Transverse colon (tissue), 4 donors: Measurements from ENCODE around the gene THBS4. TPM values are rescaled to one million over a fixed set of nuclear protein-coding genes. Genes with fewer than 3 reads are reported as not detected.

Source experiments
- DNase-seq: peaks from one replicate; pipeline ENCODE4 v3.0.0-alpha.2; 2019
- H3K27ac ChIP-seq, 4 donors: fragments of 200-600 bp; sonication (generic); 2 replicates each; pipeline ENCODE4 v1.5.1; 2016 to 2018; ENCODE audit warnings: inconsistent platforms in 4 of 4
- H3K27me3 ChIP-seq: fragments of 200-600 bp; sonication (generic); 2 replicates; pipeline ENCODE4 v1.5.1; 2017; ENCODE audit warnings: inconsistent platforms
- H3K36me3 ChIP-seq, 4 donors: fragments of 200-600 bp; sonication (generic); 2 replicates each; pipeline ENCODE4 v1.5.1; 2017 to 2019; ENCODE audit warnings: inconsistent platforms in 4 of 4
- H3K4me1 ChIP-seq, 4 donors: fragments of 200-600 bp; sonication (generic); 2 replicates each; pipeline ENCODE4 v1.5.1; 2017 to 2020; ENCODE audit warnings: inconsistent platforms in 4 of 4
- H3K4me3 ChIP-seq, 4 donors: fragments of 200-600 bp; sonication (generic); 1 replicate in 1 of 4; 2 replicates in 3 of 4; pipeline versions ENCODE4 v1.5.1 to v1.6.1; 2017 to 2019; ENCODE audit warnings: inconsistent platforms in 4 of 4
- H3K9me3 ChIP-seq, 2 donors: fragments of 200-600 bp; sonication (generic); 2 replicates each; pipeline ENCODE4 v1.5.1; 2017 to 2019; ENCODE audit warnings: inconsistent platforms in 2 of 2
- EP300 ChIP-seq: sonication (generic); formaldehyde crosslinking; IDR thresholded peaks from one replicate; pipeline ENCODE4 v1.6.1; 2017; ENCODE audit warnings: antibody characterized with exemption, low read depth
- POLR2A ChIP-seq: fragments of 450-650 bp; IDR thresholded peaks from one replicate; pipeline ENCODE4 v1.6.1; 2016; ENCODE audit warnings: antibody characterized with exemption, mild to moderate bottlenecking, moderate library complexity
- POLR2AphosphoS5 ChIP-seq, 3 donors: sonication (generic); formaldehyde crosslinking; IDR thresholded peaks; one replicate each; pipeline ENCODE4 v1.6.1; 2016; ENCODE audit warnings: antibody characterized with exemption in 3 of 3
- WGBS, 2 donors: methylation state at CpG; one replicate each; pipeline ENCODE4 v1.1.5; 2018; ENCODE audit warnings: low coverage in 1 of 2; 5-methylcytosine and 5-hydroxymethylcytosine counted together
- in situ Hi-C, 4 donors: fragments of 200-750 bp; cut with MboI; loops; one replicate each; pipeline versions ENCODE4 v1.15.0 to v1.15.1; 2017; ENCODE audit warnings: low sequenced_read_pairs in 3 of 4, low pct_ligation_motif_present in 1 of 4, low pct_unique_long_range_greater_than_20kb in 1 of 4
- intact Hi-C: fragments of 100-400 bp; cut with DNase I; formaldehyde crosslinking; loops from one replicate; pipeline ENCODE4 v1.15.1; 2023; ENCODE audit warnings: low total_unique reads
- total RNA-seq, 4 donors: library from RNA; depleted of rRNA; stranded (reverse); fragments of >200 nt; gene quantifications; one replicate each; pipeline ENCODE4 v1.1.0, GENCODE V29; 2016
- TF ChIP-seq, protein P1 (sequence below), 5 experiments: fragments of 200-600 bp in 3 of 5; fragments of 450-650 bp in 2 of 5; sonication (generic) in 3 of 5; IDR thresholded peaks; 1 replicate in 2 of 5; 2 replicates in 3 of 5; pipeline ENCODE4 v1.5.1; 2016 to 2017; ENCODE audit warnings: antibody characterized with exemption in 5 of 5, inconsistent platforms in 3 of 5, mild to moderate bottlenecking in 2 of 5, moderate library complexity in 1 of 5

The THBS4 gene
- total RNA-seq, 4 donors from 2014 or later: 5.3 to 116 (median 9.1) TPM

- Histone ChIP-seq H3K9me3 (no peaks in the 10 kb centered on the region), H3K4me1 (no peaks in the 10 kb centered on the region), H3K4me3 (no peak overlapping the region), H3K27ac (no peak overlapping the region), H3K27me3 (no peaks in the 10 kb centered on the region), H3K36me3 (no peaks in the 10 kb centered on the region)
- TF ChIP-seq POLR2A: no peak
- no peak for TF ChIP-seq EP300
- no peak for DNase-seq
- intact Hi-C loops (no loop called here), in situ Hi-C loops (no loop called here)
- 80 to 86% methylated on average over 5 of the region's 5 CpGs for WGBS, 2 donors
Measured at GRCh38 chr5:80010754-80011392, 24.3 kb upstream of the THBS4 start.

DNA sequence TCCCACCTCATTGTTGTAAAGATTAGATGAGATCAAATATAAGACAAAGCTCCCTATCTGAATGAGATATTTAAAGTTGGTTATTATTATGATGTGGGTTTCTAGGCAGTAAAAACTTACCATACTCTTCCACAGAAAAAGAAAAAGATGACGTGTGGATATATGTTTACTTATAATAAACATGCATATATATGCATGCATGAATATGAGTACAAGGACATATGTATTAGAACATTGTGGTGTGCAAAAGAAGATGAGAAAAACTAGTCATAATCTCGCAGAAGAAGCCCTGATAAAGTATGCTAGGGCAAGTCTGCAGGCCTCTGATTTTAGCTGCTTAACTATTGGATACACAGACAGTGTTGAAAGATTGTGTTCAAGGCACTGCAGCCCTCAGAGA lies 10.1 kb upstream of the THBS4 start:
- no peaks in the 10 kb centered on the region for H3K36me3 ChIP-seq
- H3K4me1 ChIP-seq: no peaks in the 10 kb centered on the region
- no peak overlapping the region for H3K4me3 ChIP-seq
- intact Hi-C loops (loop anchor here (10.0 kb wide), 1 partner anchor 320 kb away; no protein-coding TSS in a partner anchor), in situ Hi-C loops (no loop called here)
- H3K27ac ChIP-seq: no peak overlapping the region
- WGBS, 2 donors: 77 to 80% methylated on average over 2 of the region's 2 CpGs
- peaks cover 4% of the 10 kb centered on the region for H3K27me3 ChIP-seq
- no peak for DNase-seq
- no peaks in the 10 kb centered on the region for H3K9me3 ChIP-seq
- no peak for TF ChIP-seq EP300
- no peak for TF ChIP-seq POLR2A
- TF ChIP-seq POLR2AphosphoS5 (IDR thresholded peaks at IDR 0.05): no peak
- TF ChIP-seq, protein P1, sequence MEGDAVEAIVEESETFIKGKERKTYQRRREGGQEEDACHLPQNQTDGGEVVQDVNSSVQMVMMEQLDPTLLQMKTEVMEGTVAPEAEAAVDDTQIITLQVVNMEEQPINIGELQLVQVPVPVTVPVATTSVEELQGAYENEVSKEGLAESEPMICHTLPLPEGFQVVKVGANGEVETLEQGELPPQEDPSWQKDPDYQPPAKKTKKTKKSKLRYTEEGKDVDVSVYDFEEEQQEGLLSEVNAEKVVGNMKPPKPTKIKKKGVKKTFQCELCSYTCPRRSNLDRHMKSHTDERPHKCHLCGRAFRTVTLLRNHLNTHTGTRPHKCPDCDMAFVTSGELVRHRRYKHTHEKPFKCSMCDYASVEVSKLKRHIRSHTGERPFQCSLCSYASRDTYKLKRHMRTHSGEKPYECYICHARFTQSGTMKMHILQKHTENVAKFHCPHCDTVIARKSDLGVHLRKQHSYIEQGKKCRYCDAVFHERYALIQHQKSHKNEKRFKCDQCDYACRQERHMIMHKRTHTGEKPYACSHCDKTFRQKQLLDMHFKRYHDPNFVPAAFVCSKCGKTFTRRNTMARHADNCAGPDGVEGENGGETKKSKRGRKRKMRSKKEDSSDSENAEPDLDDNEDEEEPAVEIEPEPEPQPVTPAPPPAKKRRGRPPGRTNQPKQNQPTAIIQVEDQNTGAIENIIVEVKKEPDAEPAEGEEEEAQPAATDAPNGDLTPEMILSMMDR (IDR thresholded peaks at IDR 0.05): no peak

- Histone ChIP-seq H3K27me3 (peaks cover under 1% of the 10 kb centered on the region), H3K4me3 (no peak overlapping the region), H3K27ac (no peak overlapping the region), H3K4me1 (no peaks in the 10 kb centered on the region), H3K9me3 (no peaks in the 10 kb centered on the region), H3K36me3 (no peaks in the 10 kb centered on the region)
- DNase-seq: no peak
- no peak for TF ChIP-seq POLR2AphosphoS5 (IDR thresholded peaks at IDR 0.05)
- TF ChIP-seq, protein P1 (IDR thresholded peaks at IDR 0.05): no peak
- TF ChIP-seq POLR2A: no peak
- no peak for TF ChIP-seq EP300
- intact Hi-C loops: loop anchor here (10.0 kb wide), 1 partner anchor 318 kb away; no protein-coding TSS in a partner anchor
- in situ Hi-C loops: no loop called here
Measured at GRCh38 chr5:80026841-80027240, 8.3 kb upstream of the THBS4 start.

DNA sequence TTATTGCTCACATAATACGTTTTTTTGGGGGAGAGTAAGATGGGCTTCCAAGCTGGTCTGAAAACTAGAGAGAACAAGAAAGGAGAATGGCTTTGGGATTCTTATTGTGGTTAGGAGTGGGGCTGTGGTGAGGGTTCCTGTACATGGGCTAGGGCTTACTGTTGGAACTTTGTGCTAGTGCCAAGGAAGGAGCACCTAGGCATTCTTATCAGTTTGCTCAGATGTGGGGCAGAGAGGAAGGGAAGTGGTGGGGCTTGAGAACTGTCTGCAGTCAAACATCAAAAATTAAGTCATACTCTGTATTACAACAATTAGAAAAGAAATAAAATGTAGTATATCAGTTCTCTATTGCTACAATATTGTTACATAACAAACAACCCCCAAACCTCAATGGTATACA lies 4.0 kb upstream of the THBS4 start:
- Histone ChIP-seq H3K36me3 (no peaks in the 10 kb centered on the region), H3K9me3 (no peaks in the 10 kb centered on the region), H3K27me3 (peaks cover 40% of the 10 kb centered on the region), H3K27ac (no peak overlapping the region), H3K4me1 (peaks cover 0 to 4% (median 2%) of the 10 kb centered on the region in 4 donors), H3K4me3 (no peak overlapping the region)
- no peak for DNase-seq
- in situ Hi-C loops (no loop called here), intact Hi-C loops (no loop called here)
- 43 to 54% methylated on average over 1 of the region's 1 CpG for WGBS, 2 donors
- TF ChIP-seq EP300: no peak
- TF ChIP-seq POLR2AphosphoS5 (IDR thresholded peaks at IDR 0.05): no peak
- TF ChIP-seq, protein P1 (IDR thresholded peaks at IDR 0.05): no peak
- no peak for TF ChIP-seq POLR2A

GRCh38 chr5:80033513-80033912 lies 1.6 kb upstream of the THBS4 start:
- Histone ChIP-seq H3K27me3 (peaks cover 64% of the 10 kb centered on the region), H3K4me3 (no peak overlapping the region), H3K36me3 (no peaks in the 10 kb centered on the region), H3K27ac (no peak overlapping the region), H3K9me3 (no peaks in the 10 kb centered on the region), H3K4me1 (peaks cover 0 to 4% (median 2%) of the 10 kb centered on the region in 4 donors)
- in situ Hi-C loops: no loop called here
- DNase-seq: no peak
- TF ChIP-seq EP300: no peak
- TF ChIP-seq POLR2A: no peak
- no peak for TF ChIP-seq POLR2AphosphoS5 (IDR thresholded peaks at IDR 0.05)
- TF ChIP-seq, protein P1 (IDR thresholded peaks at IDR 0.05): no peak
- intact Hi-C loops: no loop called here
